ENCODE data around the gene SLC5A5. TPM values are rescaled to one million over a fixed set of nuclear protein-coding genes. Genes with fewer than 3 reads are reported as not detected.

Gene SLC5A5
- total and polyA plus RNA-seq, 3 donors from 2014 or later: 0.79 to 1.4 (median 1.1) TPM

- no peak overlapping the region for H3K27ac ChIP-seq
- H3K4me1 ChIP-seq: peaks cover 5% of the 10 kb centered on the region
- no peaks in the 10 kb centered on the region for H3K27me3 ChIP-seq
- intact Hi-C loops (cut with DNase I; ENCODE audit: low total_unique reads): loop anchor here (5.0 kb wide), 1 partner anchor 137 kb away; no protein-coding TSS in a partner anchor
- H3K4me3 ChIP-seq: no peak overlapping the region
- 18 to 21% methylated on average over 22 to 24 of the region's 29 CpGs for WGBS, 2 donors
- DNase-seq: peak; percentile 93
- no peaks in the 10 kb centered on the region for H3K36me3 ChIP-seq (ENCODE audit: low read depth, missing control alignments)
- TF ChIP-seq CTCF (IDR thresholded peaks at IDR 0.05) (peak; percentile 92 to 99 (median 97)), POLR2A (IDR thresholded peaks at IDR 0.05) (no peak)
- H3K9me3 ChIP-seq: no peaks in the 10 kb centered on the region
Observed at GRCh38 chr19:17855280-17856152, 16.2 kb upstream of the SLC5A5 start.

- intact Hi-C loops (cut with DNase I; ENCODE audit: low total_unique reads): loop anchor here (5.0 kb wide), 1 partner anchor 133 kb away; no protein-coding TSS in a partner anchor
- peak; percentile 71 for TF ChIP-seq POLR2A (IDR thresholded peaks at IDR 0.05)
- TF ChIP-seq CTCF (IDR thresholded peaks at IDR 0.05): peak; percentile 79 to 90 (median 89)
- Histone ChIP-seq H3K4me3 (peak within 1 kb of the TSS; percentile 79 to 95), H3K27me3 (no peaks in the 10 kb centered on the region), H3K4me1 (peaks cover 18% of the 10 kb centered on the region), H3K27ac (peak within 1 kb of the TSS; percentile 83 to 85), H3K9me3 (no peaks in the 10 kb centered on the region), H3K36me3 (ENCODE audit: low read depth, missing control alignments) (no peaks in the 10 kb centered on the region)
- DNase-seq: peak; percentile 100
- WGBS, 2 donors: 1% methylated on average over 30 to 78 of the region's 80 CpGs
Observed at GRCh38 chr19:17859533-17860330, 12.0 kb upstream of the SLC5A5 start, which contains the start of gene RPL18A. RPL18A (plus strand) TSS chr19:17859910; CDS start chr19:17859957, 47 bp downstream.

GRCh38 chr19:17860331-17860992 lies 11.3 kb upstream of the SLC5A5 start:
- TF ChIP-seq POLR2A (IDR thresholded peaks at IDR 0.05): no peak
- TF ChIP-seq CTCF (IDR thresholded peaks at IDR 0.05): no peak
- no peak for DNase-seq
- intact Hi-C loops (cut with DNase I; ENCODE audit: low total_unique reads): no loop called here
- H3K9me3 ChIP-seq: no peaks in the 10 kb centered on the region
- peak overlapping the region; percentile 79 to 95 for H3K4me3 ChIP-seq
- peaks cover 18% of the 10 kb centered on the region for H3K4me1 ChIP-seq
- 1 to 2% methylated on average over 22 of the region's 22 CpGs for WGBS, 2 donors
- no peaks in the 10 kb centered on the region for H3K36me3 ChIP-seq (ENCODE audit: low read depth, missing control alignments)
- H3K27ac ChIP-seq: peak overlapping the region; percentile 83 to 85
- no peaks in the 10 kb centered on the region for H3K27me3 ChIP-seq

GRCh38 chr19:17860993-17861360 lies 10.8 kb upstream of the SLC5A5 start:
- peaks cover 18% of the 10 kb centered on the region for H3K4me1 ChIP-seq
- H3K9me3 ChIP-seq: no peaks in the 10 kb centered on the region
- WGBS, 2 donors: 39 to 44% methylated on average over 6 to 7 of the region's 7 CpGs
- H3K4me3 ChIP-seq: peak overlapping the region; percentile 79 to 95
- no peaks in the 10 kb centered on the region for H3K27me3 ChIP-seq
- no peaks in the 10 kb centered on the region for H3K36me3 ChIP-seq (ENCODE audit: low read depth, missing control alignments)
- peak overlapping the region in 1 of 2 donors; percentile 85 for H3K27ac ChIP-seq
- TF ChIP-seq CTCF (IDR thresholded peaks at IDR 0.05) (no peak), POLR2A (IDR thresholded peaks at IDR 0.05) (no peak)
- intact Hi-C loops (cut with DNase I; ENCODE audit: low total_unique reads): no loop called here
- DNase-seq: no peak

All from testis (tissue), 3 donors.